Measurements from ENCODE around the gene SNX20. TPM values are rescaled to one million over a fixed set of nuclear protein-coding genes. Genes with fewer than 3 reads are reported as not detected.

SNX20 gene
- total and polyA plus RNA-seq, 2 experiments from 2014 or later = not detected

GRCh38 chr16:50631985-50632576, 49.0 kb downstream of the SNX20 start:
- DNase-seq (ENCODE audit: low spot score) = no peak
- H3K4me1 Mint-ChIP-seq = peaks cover 6% of the 10 kb centered on the region; the same call in 1 of the 3 replicates

More at GRCh38 chr16:50631985-50632576, 49.0 kb downstream of the SNX20 start:
- H3K27me3 ChIP-seq (ENCODE audit: insufficient read depth) = no peaks in the 10 kb centered on the region
- H2AFZ ChIP-seq = no peak overlapping the region
- no peaks in the 10 kb centered on the region for H4K20me1 ChIP-seq (replicated peaks; ENCODE audit: insufficient read depth)
- no peak overlapping the region for H3K4me3 ChIP-seq
- Mint-ChIP-seq H3K27ac (no peak overlapping the region), H3K36me3 (ENCODE audit: low read depth) (no peaks in the 10 kb centered on the region), H3K27me3 (ENCODE audit: insufficient read depth, low read depth, poor library complexity) (peaks cover 1% of the 10 kb centered on the region), H3K4me3 (no peak overlapping the region), H3K9me3 (no peaks in the 10 kb centered on the region)
- H3K27ac ChIP-seq (ENCODE audit: low read depth) = no peak overlapping the region
- no peaks in the 10 kb centered on the region for H3K4me1 ChIP-seq (ENCODE audit: insufficient read depth)
- ATAC-seq = no peak
- TF ChIP-seq ZNF462 (CRISPR knock-in tag; IDR thresholded peaks at IDR 0.05) (no peak), NANOG (IDR thresholded peaks at IDR 0.05; ENCODE audit: borderline replicate concordance) (no peak), EZH2 (IDR thresholded peaks at IDR 0.05; ENCODE audit: low read depth, unreplicated experiment) (no peak), ZNF331 (CRISPR knock-in tag; IDR thresholded peaks at IDR 0.05; ENCODE audit: low read depth) (no peak), STAT1 (IDR thresholded peaks at IDR 0.05; ENCODE audit: unreplicated experiment) (no peak), EZH2phosphoT487 (IDR thresholded peaks at IDR 0.05; ENCODE audit: unreplicated experiment) (no peak), REST (IDR thresholded peaks at IDR 0.05; ENCODE audit: unreplicated experiment) (no peak), ETS1 (IDR thresholded peaks at IDR 0.05) (no peak), POLR2AphosphoS5 (IDR thresholded peaks at IDR 0.05; ENCODE audit: low read depth) (no peak), CTCF (conservative IDR thresholded peaks at IDR 0.05; ENCODE audit: low read depth in 2 of 2) (no peak), ZNF114 (CRISPR knock-in tag; IDR thresholded peaks at IDR 0.05) (no peak), JUNB (IDR thresholded peaks at IDR 0.05; ENCODE audit: unreplicated experiment) (no peak), CREB1 (CRISPR knock-in tag; IDR thresholded peaks at IDR 0.05; ENCODE audit: low read depth) (no peak)
- no peaks in the 10 kb centered on the region for H3K36me3 ChIP-seq (ENCODE audit: insufficient read depth)
- no peaks in the 10 kb centered on the region for H3F3A ChIP-seq (replicated peaks; ENCODE audit: low read depth)
- H3K4me2 ChIP-seq = no peak overlapping the region
- H3K79me2 ChIP-seq (replicated peaks; ENCODE audit: insufficient read depth) = no peaks in the 10 kb centered on the region
- no peaks in the 10 kb centered on the region for H3K9me2 ChIP-seq (ENCODE audit: insufficient read depth)

Measured in GM23338 (cell line).